Type B pancreatic cell (in vitro differentiated cells): Measurements from ENCODE around the gene ARHGEF16. TPM values are rescaled to one million over a fixed set of nuclear protein-coding genes. Genes with fewer than 3 reads are reported as not detected.
A peak's percentile ranks its signal among the peaks of the same experiment; 100 is the strongest.

Experiments used
- DNase-seq: peaks from one replicate; pipeline ENCODE4 v3.0.0; 2021; ENCODE audit warnings: mixed read lengths; ENCODE audit not compliant: unreplicated experiment; ENCODE audit errors: extremely low spot score
- H3K27ac Mint-ChIP-seq: 2 replicates; pipeline ENCODE4 v1.8.0; 2021; ENCODE audit warnings: mild to moderate bottlenecking, mixed read lengths
- H3K27me3 Mint-ChIP-seq: 2 replicates; pipeline ENCODE4 v1.8.0; 2021; ENCODE audit warnings: mixed read lengths
- H3K36me3 Mint-ChIP-seq: 2 replicates; pipeline ENCODE4 v1.8.0; 2021; ENCODE audit warnings: mixed read lengths
- H3K4me1 Mint-ChIP-seq: one replicate; pipeline ENCODE4 v1.8.0; 2021; ENCODE audit warnings: mixed read lengths; ENCODE audit not compliant: unreplicated experiment
- H3K4me3 Mint-ChIP-seq: 2 replicates; pipeline ENCODE4 v1.8.0; 2021; ENCODE audit warnings: mild to moderate bottlenecking, mixed read lengths
- H3K9me3 Mint-ChIP-seq: 2 replicates; pipeline ENCODE4 v1.8.0; 2021; ENCODE audit warnings: mixed read lengths
- CTCF ChIP-seq: fragments of 200-600 bp; sonication (generic); conservative IDR thresholded peaks from 2 replicates; pipeline ENCODE4 v1.5.0; 2021; ENCODE audit warnings: antibody characterized with exemption, mild to moderate bottlenecking
- total RNA-seq: library from RNA; stranded (reverse); gene quantifications from 2 replicates; pipeline ENCODE4 v1.2.1, GENCODE V29; 2021; ENCODE audit warnings: low replicate concordance

Gene ARHGEF16
- total RNA-seq, 1 donor from 2014 or later, result 16.1 TPM

DNA sequence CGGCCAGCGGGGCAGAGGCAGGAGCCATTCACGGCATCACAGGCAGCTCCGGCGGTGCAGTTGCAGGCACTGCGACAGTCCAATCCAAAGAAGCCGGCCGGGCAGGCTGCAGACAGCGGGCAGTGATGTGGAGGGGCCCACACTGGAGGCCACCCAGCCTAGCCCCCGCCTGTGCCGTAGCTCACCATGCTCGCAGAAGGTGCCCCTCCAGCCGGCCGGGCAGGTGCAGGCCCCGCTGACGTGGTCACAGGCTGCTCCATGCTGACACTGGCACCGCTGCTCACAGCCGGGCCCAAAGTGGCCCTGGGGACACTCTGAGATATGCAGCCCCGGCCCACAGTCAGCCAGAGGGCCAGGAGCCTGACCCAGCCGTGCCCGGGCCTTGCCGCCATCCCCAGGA, 45.1 kb downstream of the ARHGEF16 start:
- H3K27me3 Mint-ChIP-seq, result no peaks in the 10 kb centered on the region
- no peak overlapping the region for H3K27ac Mint-ChIP-seq
- H3K4me3 Mint-ChIP-seq, result no peak overlapping the region
- no peaks in the 10 kb centered on the region for H3K9me3 Mint-ChIP-seq
- no peak for TF ChIP-seq CTCF
- H3K36me3 Mint-ChIP-seq, result no peaks in the 10 kb centered on the region
- H3K4me1 Mint-ChIP-seq, result no peaks in the 10 kb centered on the region
- no peak for DNase-seq

GRCh38 chr1:3500265-3500835, 45.9 kb downstream of the ARHGEF16 start:
- DNase-seq, result no peak
- Mint-ChIP-seq H3K27me3 (no peaks in the 10 kb centered on the region), H3K9me3 (no peaks in the 10 kb centered on the region), H3K27ac (no peak overlapping the region), H3K4me1 (no peaks in the 10 kb centered on the region), H3K36me3 (no peaks in the 10 kb centered on the region), H3K4me3 (no peak overlapping the region)
- no peak for TF ChIP-seq CTCF

DNA sequence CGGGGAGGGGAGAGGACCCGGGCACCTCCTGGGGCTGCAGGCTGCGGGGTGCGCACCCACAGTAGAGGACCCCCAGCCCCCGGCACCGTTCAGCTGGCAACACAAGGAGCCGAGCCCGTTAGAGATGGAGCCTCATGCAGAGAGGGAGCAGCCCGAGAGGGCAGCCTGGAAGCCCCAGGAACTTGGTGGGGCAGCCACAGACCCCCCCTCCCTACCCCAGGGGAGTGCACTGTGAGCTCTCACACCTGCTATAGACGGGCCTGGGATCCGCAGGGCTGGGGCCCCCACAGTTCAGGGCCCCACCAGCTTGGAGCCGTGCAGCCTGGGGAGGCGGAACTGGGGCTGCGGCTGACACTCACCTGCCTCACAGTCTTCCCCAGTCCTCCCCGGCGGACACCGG, 47.0 kb downstream of the ARHGEF16 start:
- DNase-seq, result no peak
- H3K4me3 Mint-ChIP-seq, result no peak overlapping the region
- H3K9me3 Mint-ChIP-seq, result no peaks in the 10 kb centered on the region
- H3K27me3 Mint-ChIP-seq, result no peaks in the 10 kb centered on the region
- H3K36me3 Mint-ChIP-seq, result no peaks in the 10 kb centered on the region
- H3K4me1 Mint-ChIP-seq, result no peaks in the 10 kb centered on the region
- TF ChIP-seq CTCF, result no peak
- H3K27ac Mint-ChIP-seq, result no peak overlapping the region

- Mint-ChIP-seq H3K4me1 (no peaks in the 10 kb centered on the region), H3K4me3 (no peak overlapping the region), H3K27ac (no peak overlapping the region), H3K9me3 (no peaks in the 10 kb centered on the region), H3K36me3 (no peaks in the 10 kb centered on the region), H3K27me3 (no peaks in the 10 kb centered on the region)
- peak; percentile 87 for DNase-seq
- TF ChIP-seq CTCF, result no peak
These were observed 47.6 kb downstream of the ARHGEF16 start for GRCh38 chr1:3501856-3502640.

- TF ChIP-seq CTCF, result no peak
- no peaks in the 10 kb centered on the region for H3K36me3 Mint-ChIP-seq
- H3K27me3 Mint-ChIP-seq, result no peaks in the 10 kb centered on the region
- no peak for DNase-seq
- H3K9me3 Mint-ChIP-seq, result no peaks in the 10 kb centered on the region
- no peak overlapping the region for H3K27ac Mint-ChIP-seq
- no peaks in the 10 kb centered on the region for H3K4me1 Mint-ChIP-seq
- no peak overlapping the region for H3K4me3 Mint-ChIP-seq
These were observed 48.4 kb downstream of the ARHGEF16 start for GRCh38 chr1:3502641-3503524.
